HG03571 (cell line): ENCODE measurements around the gene POR.
A peak's percentile ranks its signal among the peaks of the same experiment; 100 is the strongest.

Source experiments
- ATAC-seq: cut with Tn5 transposase; IDR thresholded peaks from one replicate; pipeline ENCODE4 v1.9.1; 2021; ENCODE audit not compliant: unreplicated experiment

Gene POR

GRCh38 chr7:75915416-75916156 is 631 bp downstream of the POR start:
- no peak for ATAC-seq

DNA sequence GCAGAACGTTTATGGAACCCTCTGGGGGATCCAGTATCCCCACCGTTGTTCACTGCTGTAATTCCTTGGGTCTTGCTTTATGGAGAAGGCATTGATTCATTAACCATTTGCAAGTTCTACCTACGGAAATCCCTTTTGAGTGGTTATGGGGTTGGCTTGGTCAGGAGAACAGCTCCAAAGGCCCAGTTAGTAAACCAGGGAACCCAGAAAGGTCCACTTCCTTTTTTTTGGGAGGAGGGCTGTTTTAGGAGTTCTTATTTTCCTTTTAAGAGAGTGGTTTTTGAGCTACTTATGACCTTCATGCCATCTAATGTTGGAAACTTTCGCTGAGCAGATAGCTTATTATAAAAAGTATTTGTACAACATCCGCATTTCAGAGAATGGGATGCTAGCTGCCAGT is 1.3 kb downstream of the POR start:
- ATAC-seq = no peak

GRCh38 chr7:75916685-75917634 is 2.0 kb downstream of the POR start:
- ATAC-seq = no peak

GRCh38 chr7:75920431-75921161 is 5.6 kb downstream of the POR start:
- ATAC-seq = no peak

GRCh38 chr7:75921479-75921878 is 6.5 kb downstream of the POR start:
- ATAC-seq = no peak

- ATAC-seq = no peak
These were observed 8.1 kb downstream of the POR start for GRCh38 chr7:75922966-75923603.

- ATAC-seq = no peak
These were observed 9.3 kb downstream of the POR start for GRCh38 chr7:75924256-75924655.

GRCh38 chr7:75924889-75925288 is 9.9 kb downstream of the POR start:
- ATAC-seq = no peak

GRCh38 chr7:75925717-75926435 is 10.9 kb downstream of the POR start:
- no peak for ATAC-seq

DNA sequence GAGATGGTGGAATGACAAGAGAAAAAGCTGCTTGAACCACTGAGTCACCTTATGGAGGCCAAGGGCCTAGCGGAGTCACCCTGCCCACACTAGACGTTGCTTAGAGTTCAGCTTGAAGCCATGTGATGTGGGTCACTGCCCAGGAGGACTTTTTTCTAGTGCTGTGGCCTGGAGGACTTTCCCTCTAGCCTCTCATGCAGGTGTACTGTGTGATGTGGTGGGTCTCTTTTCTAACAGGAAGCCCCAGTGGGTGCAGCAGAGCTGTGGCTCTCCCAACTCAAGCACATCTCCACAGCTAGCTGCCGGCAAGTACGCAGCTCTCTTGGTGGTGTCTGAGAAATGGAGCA is 13.6 kb downstream of the POR start:
- ATAC-seq = peak; percentile 66

DNA sequence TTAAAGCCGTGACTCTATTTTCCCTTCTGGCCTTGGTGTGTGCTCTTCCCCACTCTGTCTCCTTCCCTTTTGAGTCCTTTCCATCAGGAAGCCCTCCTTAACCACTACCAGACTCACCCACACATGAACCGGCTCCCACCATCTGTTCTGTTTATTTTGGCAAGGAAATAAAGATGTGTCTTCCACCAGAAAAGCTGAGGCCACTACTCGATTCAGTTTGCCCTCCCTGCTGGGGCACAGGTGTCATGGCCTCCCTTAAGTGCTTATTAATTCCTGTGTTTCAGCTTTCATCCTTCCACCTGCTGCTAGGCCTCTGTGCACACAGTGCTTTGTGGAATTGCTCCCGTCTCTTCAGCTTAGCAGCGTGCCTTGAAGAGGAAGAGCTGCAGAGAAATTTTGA is 16.7 kb downstream of the POR start:
- no peak for ATAC-seq

- no peak for ATAC-seq
These were observed 23.2 kb downstream of the POR start for GRCh38 chr7:75937958-75938786.

GRCh38 chr7:75938921-75939320 is 24.0 kb downstream of the POR start:
- no peak for ATAC-seq

DNA sequence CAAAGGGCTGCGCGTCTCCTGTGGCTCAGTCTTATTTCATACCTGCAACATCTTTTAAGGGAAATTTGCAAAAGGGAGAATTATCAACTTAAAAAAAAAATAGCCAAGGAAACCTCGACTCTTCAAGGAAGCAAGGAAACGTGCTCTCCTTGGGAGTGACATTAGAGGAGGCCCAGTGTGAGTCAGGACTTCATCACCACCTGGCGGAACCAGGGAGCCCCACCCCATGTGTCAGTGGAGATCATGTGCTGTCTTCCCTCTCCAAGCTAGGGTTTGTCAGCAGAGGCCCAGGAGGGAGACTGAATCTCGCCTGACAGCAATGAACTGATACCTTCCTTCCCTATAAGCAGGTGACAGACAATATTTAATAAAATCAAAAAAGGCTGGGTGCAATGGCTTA is 28.9 kb downstream of the POR start:
- no peak for ATAC-seq

- ATAC-seq = no peak
These were observed 29.6 kb downstream of the POR start for GRCh38 chr7:75944507-75944906.

DNA sequence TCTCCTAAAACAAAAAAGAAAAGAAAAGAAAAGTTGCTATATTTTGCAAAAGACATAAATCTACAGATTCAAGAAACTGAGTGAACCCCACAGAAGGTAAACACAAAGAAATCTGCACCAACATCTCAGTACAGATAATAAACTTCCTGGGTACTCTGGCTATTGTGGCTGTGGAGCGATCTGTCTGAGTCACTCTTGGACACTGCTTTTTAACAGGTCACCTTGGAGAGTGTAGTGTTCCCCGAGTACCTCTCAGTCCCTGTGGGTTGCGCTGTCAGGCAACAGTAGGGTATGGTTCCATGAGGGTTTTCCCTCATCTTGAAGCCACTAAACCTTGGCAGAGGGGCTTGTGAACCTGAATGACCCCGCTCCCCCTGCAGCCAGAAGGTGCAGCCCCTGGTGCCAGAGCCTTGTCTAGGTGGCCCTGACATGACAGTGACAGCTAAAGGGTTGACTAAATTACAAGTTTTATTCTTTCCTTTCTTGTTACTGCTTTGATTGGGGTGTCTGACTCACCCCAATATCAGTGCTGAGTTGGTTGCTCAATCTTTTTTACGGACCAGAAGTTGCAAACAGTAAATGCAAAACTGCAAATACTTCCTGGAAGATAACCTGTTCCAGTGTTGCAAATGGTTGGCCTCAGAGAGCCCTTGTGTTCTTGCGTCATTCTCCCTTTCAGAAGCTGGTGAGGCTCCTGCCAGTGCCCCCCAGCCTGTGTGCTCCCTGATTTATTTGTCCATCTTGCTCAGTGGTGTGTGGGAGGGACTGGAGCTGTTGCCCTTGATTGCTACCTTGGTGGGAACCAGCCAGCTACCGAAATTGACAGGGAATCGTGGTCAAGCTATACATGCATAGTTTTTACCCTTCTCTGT is 30.6 kb downstream of the POR start:
- ATAC-seq = no peak

GRCh38 chr7:75946207-75946855 is 31.4 kb downstream of the POR start:
- no peak for ATAC-seq

DNA sequence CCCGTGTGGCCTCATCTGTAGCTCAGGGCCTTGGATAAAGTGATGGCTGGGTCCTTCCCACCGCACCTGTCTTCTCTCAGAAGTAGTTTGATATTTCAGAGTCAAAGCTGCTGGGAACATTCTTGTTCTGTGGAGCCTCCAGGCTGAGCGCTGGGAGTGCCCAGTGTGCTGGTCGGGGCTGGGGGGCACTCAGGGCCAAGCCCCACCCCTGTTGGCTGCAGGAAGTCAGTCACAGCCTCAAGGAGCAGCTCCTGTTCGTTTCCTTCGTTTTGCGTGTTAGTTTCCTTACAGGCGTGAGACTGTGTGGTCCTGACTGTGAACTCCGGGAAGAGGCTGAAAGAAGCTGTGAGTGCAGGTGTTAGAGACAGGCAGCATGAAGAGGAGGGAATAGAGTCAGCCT is 33.2 kb downstream of the POR start:
- ATAC-seq = no peak
